Upper lobe of left lung (tissue), 6 donors: ENCODE results near the gene MSI2. TPM values are rescaled to one million over a fixed set of nuclear protein-coding genes. Genes with fewer than 3 reads are reported as not detected.
A peak's percentile ranks its signal among the peaks of the same experiment; 100 is the strongest.
"Not testable (repeated sequence)": the region's sequence is repeated elsewhere in the genome, so short reads cannot be mapped to it uniquely, and the experiment has no call there.

Experiments
- ATAC-seq, 2 donors: fragments of 200-7000 bp; cut with Tn5 transposase; one replicate each; pipeline ENCODE4 v1.9.1; 2022; ENCODE audit warnings: mild to moderate bottlenecking in 2 of 2, moderate library complexity in 2 of 2; ENCODE audit not compliant: low FRiP score in 2 of 2
- DNase-seq, 2 donors: peaks; one replicate each; pipeline ENCODE4 v3.0.0-alpha.2; 2019 to 2020
- H3K27ac ChIP-seq, 4 donors: fragments of 200-600 bp; sonication (generic); one replicate each; pipeline ENCODE4 v1.5.1; 2016 to 2019
- H3K27me3 ChIP-seq, 4 donors: fragments of 200-600 bp; sonication (generic); one replicate each; pipeline ENCODE4 v1.5.1; 2017 to 2019
- H3K36me3 ChIP-seq, 4 donors: fragments of 200-600 bp; sonication (generic); one replicate each; pipeline ENCODE4 v1.5.1; 2016 to 2019
- H3K4me1 ChIP-seq, 4 donors: fragments of 200-600 bp; sonication (generic); one replicate each; pipeline ENCODE4 v1.5.1; 2018 to 2019
- H3K4me3 ChIP-seq, 4 donors: fragments of 200-600 bp; sonication (generic); one replicate each; pipeline ENCODE4 v1.5.1; 2017 to 2019; ENCODE audit warnings: mild to moderate bottlenecking in 2 of 4, moderate library complexity in 1 of 4
- H3K9me3 ChIP-seq, 4 donors: fragments of 200-600 bp; sonication (generic); one replicate each; pipeline ENCODE4 v1.5.1; 2018 to 2019
- CTCF ChIP-seq, 6 experiments: fragments of 450-650 bp in 4 of 6; fragments of 200-600 bp in 2 of 6; sonication (generic) in 2 of 6; IDR thresholded peaks; one replicate each; pipeline ENCODE4 v1.5.1; 2016 to 2019; ENCODE audit warnings: antibody characterized with exemption in 6 of 6
- EP300 ChIP-seq, 4 donors: sonication (generic); formaldehyde crosslinking; IDR thresholded peaks; one replicate each; pipeline ENCODE4 v1.5.1; 2017; ENCODE audit warnings: antibody characterized with exemption in 4 of 4, control low read depth in 2 of 4
- POLR2A ChIP-seq, 4 donors: fragments of 450-650 bp; IDR thresholded peaks; one replicate each; pipeline ENCODE4 v1.5.1; 2016 to 2017; ENCODE audit warnings: antibody characterized with exemption in 4 of 4, mild to moderate bottlenecking in 2 of 4
- POLR2AphosphoS5 ChIP-seq, 2 donors: sonication (generic); formaldehyde crosslinking; IDR thresholded peaks; one replicate each; pipeline ENCODE4 v1.5.1; 2017; ENCODE audit warnings: antibody characterized with exemption in 2 of 2
- WGBS, 2 donors: methylation state at CpG; one replicate each; pipeline ENCODE4 v1.1.5; 2017 to 2018; 5-methylcytosine and 5-hydroxymethylcytosine counted together
- total RNA-seq, 6 donors: library from RNA; depleted of rRNA in 4 of 6; stranded (reverse); fragments of >200 nt in 4 of 6; gene quantifications; one replicate each; pipeline versions ENCODE4 v1.1.0 to v1.2.1, GENCODE V29; 2016 to 2021
- donor health status: DM: no; HTN: no; CAD: no; lungs with moderate emphysema.
- donor health status: DM: no; HTN: yes; CAD: no; lungs with severe emphysema.

Gene MSI2
- total RNA-seq, 6 donors from 2014 or later: 20.1 to 44.0 (median 32.2) TPM

- Histone ChIP-seq H3K27ac (no peak overlapping the region), H3K4me1 (peaks cover 0 to 6% (median 0%) of the 10 kb centered on the region in 4 donors), H3K9me3 (no peaks in the 10 kb centered on the region), H3K4me3 (no peak overlapping the region), H3K36me3 (peaks cover 0 to 4% (median 0%) of the 10 kb centered on the region in 4 donors), H3K27me3 (no peaks in the 10 kb centered on the region)
- no peak for ATAC-seq
- WGBS, 2 donors: 92 to 94% methylated on average over 13 of the region's 13 CpGs
- DNase-seq: no peak
- TF ChIP-seq CTCF (IDR thresholded peaks at IDR 0.05) (no peak), EP300 (IDR thresholded peaks at IDR 0.05) (no peak), POLR2AphosphoS5 (IDR thresholded peaks at IDR 0.05) (no peak), POLR2A (IDR thresholded peaks at IDR 0.05) (no peak)
These were observed 359.8 kb downstream of the MSI2 start for GRCh38 chr17:57615836-57616757.

DNA sequence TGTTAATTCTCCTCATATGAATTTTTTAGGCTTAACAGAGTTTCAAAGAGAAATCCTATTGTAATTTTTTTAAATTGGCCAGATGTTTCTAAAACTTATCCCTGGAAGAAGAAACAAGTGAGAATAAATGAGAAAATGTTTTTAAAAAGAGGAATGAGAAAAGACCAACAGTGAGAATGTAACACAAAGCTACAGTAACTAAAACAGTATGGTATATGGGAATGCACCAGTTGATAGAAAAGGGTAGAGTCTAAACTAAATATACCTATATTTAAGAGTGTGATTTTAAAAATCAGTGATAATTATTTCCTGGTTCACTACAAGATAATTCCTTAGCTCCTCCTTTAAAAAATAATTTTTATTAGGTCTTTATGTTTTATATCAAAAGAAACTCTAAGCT, 360.9 kb downstream of the MSI2 start:
- ATAC-seq: no peak

DNA sequence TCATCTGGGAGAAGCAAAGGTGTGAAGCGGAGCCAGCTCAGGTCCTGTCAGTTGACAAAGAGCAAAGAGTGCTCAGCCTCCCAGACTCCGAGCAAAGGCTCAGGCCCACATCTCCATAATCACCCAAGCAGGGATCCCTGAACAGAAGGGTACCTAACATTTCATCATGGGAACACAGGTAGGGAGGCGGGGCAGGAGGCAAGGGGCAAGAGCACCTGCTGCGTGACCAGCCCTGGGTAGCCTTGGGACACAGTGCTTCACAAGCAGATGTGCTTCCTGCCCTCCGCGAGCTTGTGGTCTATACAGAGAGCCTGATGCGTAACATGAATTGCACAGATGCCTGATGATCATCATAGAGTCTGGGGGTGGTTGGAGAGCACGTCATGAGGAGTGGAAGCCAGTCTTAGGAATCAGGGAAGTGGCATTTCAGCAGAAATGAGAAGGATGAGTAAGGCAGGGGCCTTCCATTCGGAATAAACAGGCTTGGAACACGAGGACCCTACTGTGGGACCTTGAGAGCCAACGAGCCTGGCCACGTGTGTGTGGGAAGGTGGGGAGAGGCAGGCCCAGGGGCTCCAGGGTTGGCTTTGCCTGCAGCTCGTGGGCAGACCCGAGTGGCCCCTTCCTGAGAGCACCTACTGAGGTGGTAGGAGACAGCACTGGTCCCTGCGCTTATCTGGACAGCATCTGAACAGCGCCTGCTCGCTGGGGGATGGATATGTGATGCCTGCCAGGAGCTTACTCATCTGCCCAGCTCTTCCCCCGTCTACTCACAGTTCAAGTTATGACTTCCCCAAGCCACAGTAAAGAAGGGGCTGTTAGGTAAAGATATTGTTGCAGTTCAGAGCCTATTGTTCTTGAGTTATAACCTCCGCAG, 363.0 kb downstream of the MSI2 start:
- no peaks in the 10 kb centered on the region for H3K27me3 ChIP-seq
- WGBS, 2 donors: 87 to 94% methylated on average over 18 to 19 of the region's 19 CpGs
- DNase-seq: no peak
- no peak for TF ChIP-seq POLR2AphosphoS5 (IDR thresholded peaks at IDR 0.05)
- TF ChIP-seq EP300 (IDR thresholded peaks at IDR 0.05): no peak
- TF ChIP-seq CTCF (IDR thresholded peaks at IDR 0.05): no peak
- TF ChIP-seq POLR2A (IDR thresholded peaks at IDR 0.05): no peak
- H3K9me3 ChIP-seq: no peaks in the 10 kb centered on the region
- H3K4me3 ChIP-seq: no peak overlapping the region
- peak in 1 of 2 donors; percentile 13 for ATAC-seq
- peaks cover 0 to 19% (median 12%) of the 10 kb centered on the region in 4 donors for H3K4me1 ChIP-seq
- H3K27ac ChIP-seq: no peak overlapping the region
- H3K36me3 ChIP-seq: peaks cover 0 to 4% (median 0%) of the 10 kb centered on the region in 4 donors

More for the DNA sequence above, 360.9 kb downstream of the MSI2 start:
- TF ChIP-seq POLR2A (IDR thresholded peaks at IDR 0.05): no peak
- TF ChIP-seq EP300 (IDR thresholded peaks at IDR 0.05): no peak
- no peak for TF ChIP-seq POLR2AphosphoS5 (IDR thresholded peaks at IDR 0.05)
- no peak for TF ChIP-seq CTCF (IDR thresholded peaks at IDR 0.05)
- peaks cover 0 to 4% (median 0%) of the 10 kb centered on the region in 4 donors for H3K36me3 ChIP-seq
- H3K27me3 ChIP-seq: no peaks in the 10 kb centered on the region
- peaks cover 0 to 6% (median 1%) of the 10 kb centered on the region in 4 donors for H3K4me1 ChIP-seq
- no peak overlapping the region for H3K27ac ChIP-seq
- H3K4me3 ChIP-seq: no peak overlapping the region
- no peaks in the 10 kb centered on the region for H3K9me3 ChIP-seq
- no peak for DNase-seq

DNA sequence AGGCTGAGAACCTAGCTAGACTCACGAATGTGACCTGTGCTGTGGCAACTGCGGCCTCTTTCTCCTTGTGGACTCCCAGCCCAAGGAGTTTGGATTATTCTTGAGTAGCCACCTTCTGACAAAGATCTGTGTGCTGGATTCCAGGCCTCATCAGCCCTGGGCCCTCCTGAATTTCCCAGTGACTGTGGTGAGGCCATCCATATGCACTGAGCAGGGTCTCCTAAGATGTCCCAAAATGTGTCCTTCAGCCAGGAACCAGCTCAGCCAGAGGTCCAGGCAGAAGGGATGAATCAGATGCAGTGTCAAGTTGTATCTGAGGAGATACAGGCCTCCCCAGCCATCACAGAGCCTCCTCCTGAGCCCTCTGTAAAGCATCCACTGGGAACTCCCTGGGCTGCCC, 364.3 kb downstream of the MSI2 start:
- 88 to 100% methylated on average over 2 of the region's 2 CpGs for WGBS, 2 donors
- DNase-seq (no peak), ATAC-seq (no peak)
- H3K27ac ChIP-seq: no peak overlapping the region
- H3K4me3 ChIP-seq: no peak overlapping the region
- H3K9me3 ChIP-seq: no peaks in the 10 kb centered on the region
- TF ChIP-seq EP300 (IDR thresholded peaks at IDR 0.05): no peak
- no peak for TF ChIP-seq POLR2A (IDR thresholded peaks at IDR 0.05)
- no peak for TF ChIP-seq CTCF (IDR thresholded peaks at IDR 0.05)
- no peak for TF ChIP-seq POLR2AphosphoS5 (IDR thresholded peaks at IDR 0.05)
- no peaks in the 10 kb centered on the region for H3K27me3 ChIP-seq
- H3K4me1 ChIP-seq: peaks cover 0 to 19% (median 14%) of the 10 kb centered on the region in 4 donors
- peaks cover 0 to 4% (median 0%) of the 10 kb centered on the region in 4 donors for H3K36me3 ChIP-seq

DNA sequence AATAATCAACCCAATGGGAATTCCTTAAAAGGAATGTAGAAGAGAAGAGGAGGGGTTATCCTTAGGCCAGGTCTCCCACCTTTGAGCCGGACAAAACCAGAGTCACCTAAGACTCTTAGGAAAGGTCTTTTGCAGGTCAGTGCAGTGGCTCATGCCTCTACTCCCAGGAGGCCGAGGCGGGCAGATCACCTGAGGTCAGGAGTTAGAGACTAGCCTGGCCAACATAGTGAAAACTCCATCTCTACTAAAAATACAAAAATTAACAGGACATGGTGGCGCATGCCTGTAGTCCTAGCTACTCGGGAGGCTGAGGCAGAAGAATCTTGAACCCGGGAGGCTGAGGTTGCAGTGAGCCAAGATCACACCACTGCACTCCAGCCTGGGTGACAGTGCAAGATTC, 365.5 kb downstream of the MSI2 start:
- H3K27ac ChIP-seq: peak overlapping the region in 2 of 4 donors; percentile 49 to 70

More for the DNA sequence above, 365.5 kb downstream of the MSI2 start:
- not testable (repeated sequence) for H3K36me3 ChIP-seq, ATAC-seq, H3K27me3 ChIP-seq, DNase-seq, H3K4me3 ChIP-seq, H3K9me3 ChIP-seq
- H3K4me1 ChIP-seq: peaks cover 0 to 19% (median 14%) of the 10 kb centered on the region in 4 donors
- 96 to 99% methylated on average over 6 of the region's 6 CpGs for WGBS, 2 donors
